ENCODE results near the gene SCPEP1.

Gene SCPEP1

GRCh38 chr17:56966338-56966737, 11.6 kb upstream of the SCPEP1 start:
- DNase-seq (ENCODE audit: low read depth, low spot score) = no peak
- no peaks in the 10 kb centered on the region for H3K4me1 ChIP-seq (ENCODE audit: insufficient read depth, insufficient read length)
- no peaks in the 10 kb centered on the region for H3K27me3 ChIP-seq (ENCODE audit: insufficient read depth, insufficient read length)
- no peak overlapping the region for H3K4me3 ChIP-seq (ENCODE audit: insufficient read length, low read depth)
- no peaks in the 10 kb centered on the region for H3K36me3 ChIP-seq (ENCODE audit: insufficient read depth, insufficient read length, low read length)
- no peak overlapping the region for H3K9ac ChIP-seq (ENCODE audit: insufficient read length, low read depth)
- no peak for TF ChIP-seq YY1 (IDR thresholded peaks at IDR 0.05; ENCODE audit: insufficient read depth, insufficient read length)
- H3K9me3 ChIP-seq (ENCODE audit: insufficient read depth, low read length) = peaks cover 7% of the 10 kb centered on the region

GRCh38 chr17:56970974-56971373, 7.0 kb upstream of the SCPEP1 start:
- Histone ChIP-seq H3K36me3 (ENCODE audit: insufficient read depth, insufficient read length, low read length) (no peaks in the 10 kb centered on the region), H3K9ac (ENCODE audit: insufficient read length, low read depth) (no peak overlapping the region), H3K9me3 (ENCODE audit: insufficient read depth, low read length) (peaks cover 7% of the 10 kb centered on the region), H3K27me3 (ENCODE audit: insufficient read depth, insufficient read length) (no peaks in the 10 kb centered on the region), H3K4me3 (ENCODE audit: insufficient read length, low read depth) (no peak overlapping the region), H3K4me1 (ENCODE audit: insufficient read depth, insufficient read length) (no peaks in the 10 kb centered on the region)
- TF ChIP-seq SUZ12 (IDR thresholded peaks at IDR 0.05; ENCODE audit: extremely low read depth, insufficient read depth, insufficient read length) (no peak), ZNF274 (IDR thresholded peaks at IDR 0.05; ENCODE audit: low read depth, low read length) (no peak), YY1 (IDR thresholded peaks at IDR 0.05; ENCODE audit: insufficient read depth, insufficient read length) (no peak)
- DNase-seq (ENCODE audit: low read depth, low spot score) = no peak

GRCh38 chr17:56972111-56972730, 5.7 kb upstream of the SCPEP1 start:
- DNase-seq (ENCODE audit: low read depth, low spot score) = no peak
- Histone ChIP-seq H3K27me3 (ENCODE audit: insufficient read depth, insufficient read length) (peaks cover 3% of the 10 kb centered on the region), H3K9ac (ENCODE audit: insufficient read length, low read depth) (no peak overlapping the region), H3K36me3 (ENCODE audit: insufficient read depth, insufficient read length, low read length) (no peaks in the 10 kb centered on the region), H3K9me3 (ENCODE audit: insufficient read depth, low read length) (peaks cover 7% of the 10 kb centered on the region), H3K4me1 (ENCODE audit: insufficient read depth, insufficient read length) (no peaks in the 10 kb centered on the region), H3K4me3 (ENCODE audit: insufficient read length, low read depth) (no peak overlapping the region)
- TF ChIP-seq YY1 (IDR thresholded peaks at IDR 0.05; ENCODE audit: insufficient read depth, insufficient read length) (no peak), SUZ12 (IDR thresholded peaks at IDR 0.05; ENCODE audit: extremely low read depth, insufficient read depth, insufficient read length) (no peak), ZNF274 (IDR thresholded peaks at IDR 0.05; ENCODE audit: low read depth, low read length) (no peak)

- DNase-seq (ENCODE audit: low read depth, low spot score) = no peak
- Histone ChIP-seq H3K4me3 (ENCODE audit: insufficient read length, low read depth) (no peak overlapping the region), H3K9me3 (ENCODE audit: insufficient read depth, low read length) (peaks cover 7% of the 10 kb centered on the region)
These were observed 4.4 kb upstream of the SCPEP1 start for GRCh38 chr17:56973520-56973919.

GRCh38 chr17:56974055-56974454, 3.9 kb upstream of the SCPEP1 start:
- peaks cover 7% of the 10 kb centered on the region for H3K9me3 ChIP-seq (ENCODE audit: insufficient read depth, low read length)
- no peaks in the 10 kb centered on the region for H3K36me3 ChIP-seq (ENCODE audit: insufficient read depth, insufficient read length, low read length)
- no peak overlapping the region for H3K4me3 ChIP-seq (ENCODE audit: insufficient read length, low read depth)
- TF ChIP-seq SUZ12 (IDR thresholded peaks at IDR 0.05; ENCODE audit: extremely low read depth, insufficient read depth, insufficient read length) (no peak), ZNF274 (IDR thresholded peaks at IDR 0.05; ENCODE audit: low read depth, low read length) (no peak), YY1 (IDR thresholded peaks at IDR 0.05; ENCODE audit: insufficient read depth, insufficient read length) (no peak)
- H3K9ac ChIP-seq (ENCODE audit: insufficient read length, low read depth) = no peak overlapping the region
- DNase-seq (ENCODE audit: low read depth, low spot score) = no peak
- H3K4me1 ChIP-seq (ENCODE audit: insufficient read depth, insufficient read length) = no peaks in the 10 kb centered on the region
- peaks cover 4% of the 10 kb centered on the region for H3K27me3 ChIP-seq (ENCODE audit: insufficient read depth, insufficient read length)

More at GRCh38 chr17:56973520-56973919, 4.4 kb upstream of the SCPEP1 start:
- TF ChIP-seq SUZ12 (IDR thresholded peaks at IDR 0.05; ENCODE audit: extremely low read depth, insufficient read depth, insufficient read length) (no peak), ZNF274 (IDR thresholded peaks at IDR 0.05; ENCODE audit: low read depth, low read length) (no peak), YY1 (IDR thresholded peaks at IDR 0.05; ENCODE audit: insufficient read depth, insufficient read length) (no peak)
- peaks cover 4% of the 10 kb centered on the region for H3K27me3 ChIP-seq (ENCODE audit: insufficient read depth, insufficient read length)
- no peaks in the 10 kb centered on the region for H3K4me1 ChIP-seq (ENCODE audit: insufficient read depth, insufficient read length)
- no peaks in the 10 kb centered on the region for H3K36me3 ChIP-seq (ENCODE audit: insufficient read depth, insufficient read length, low read length)
- no peak overlapping the region for H3K9ac ChIP-seq (ENCODE audit: insufficient read length, low read depth)

GRCh38 chr17:56975656-56976055, 2.3 kb upstream of the SCPEP1 start:
- no peak overlapping the region for H3K4me3 ChIP-seq (ENCODE audit: insufficient read length, low read depth)
- H3K27me3 ChIP-seq (ENCODE audit: insufficient read depth, insufficient read length) = peaks cover 4% of the 10 kb centered on the region
- H3K9me3 ChIP-seq (ENCODE audit: insufficient read depth, low read length) = peaks cover 6% of the 10 kb centered on the region
- H3K36me3 ChIP-seq (ENCODE audit: insufficient read depth, insufficient read length, low read length) = no peaks in the 10 kb centered on the region
- no peaks in the 10 kb centered on the region for H3K4me1 ChIP-seq (ENCODE audit: insufficient read depth, insufficient read length)
- no peak for DNase-seq (ENCODE audit: low read depth, low spot score)
- no peak overlapping the region for H3K9ac ChIP-seq (ENCODE audit: insufficient read length, low read depth)
- TF ChIP-seq SUZ12 (IDR thresholded peaks at IDR 0.05; ENCODE audit: extremely low read depth, insufficient read depth, insufficient read length) = no peak
- TF ChIP-seq YY1 (IDR thresholded peaks at IDR 0.05; ENCODE audit: insufficient read depth, insufficient read length) = no peak
- no peak for TF ChIP-seq ZNF274 (IDR thresholded peaks at IDR 0.05; ENCODE audit: low read depth, low read length)

GRCh38 chr17:56976941-56977608, 856 bp upstream of the SCPEP1 start:
- Histone ChIP-seq H3K27me3 (ENCODE audit: insufficient read depth, insufficient read length) (peaks cover 4% of the 10 kb centered on the region), H3K4me3 (ENCODE audit: insufficient read length, low read depth) (no peak overlapping the region), H3K36me3 (ENCODE audit: insufficient read depth, insufficient read length, low read length) (peaks cover 4% of the 10 kb centered on the region), H3K9ac (ENCODE audit: insufficient read length, low read depth) (no peak overlapping the region), H3K9me3 (ENCODE audit: insufficient read depth, low read length) (no peaks in the 10 kb centered on the region), H3K4me1 (ENCODE audit: insufficient read depth, insufficient read length) (peaks cover 3% of the 10 kb centered on the region)
- no peak for DNase-seq (ENCODE audit: low read depth, low spot score)
- no peak for TF ChIP-seq YY1 (IDR thresholded peaks at IDR 0.05; ENCODE audit: insufficient read depth, insufficient read length)
- no peak for TF ChIP-seq ZNF274 (IDR thresholded peaks at IDR 0.05; ENCODE audit: low read depth, low read length)
- no peak for TF ChIP-seq SUZ12 (IDR thresholded peaks at IDR 0.05; ENCODE audit: extremely low read depth, insufficient read depth, insufficient read length)

Measured in NT2/D1 (cell line).